Germinal center (tissue), 1 donor: ENCODE measurements around the gene MROH2A.
A peak's percentile ranks its signal among the peaks of the same experiment; 100 is the strongest.
"Not testable (repeated sequence)": the region's sequence is repeated elsewhere in the genome, so short reads cannot be mapped to it uniquely, and the experiment has no call there.

ENCODE experiments used
- DNase-seq: peaks from one replicate; pipeline ENCODE4 v3.0.0; 2012; ENCODE audit warnings: mixed read lengths, low spot score

Gene MROH2A

GRCh38 chr2:233856184-233856583 lies 78.1 kb downstream of the MROH2A start:
- DNase-seq = no peak

GRCh38 chr2:233857511-233858141 lies 79.5 kb downstream of the MROH2A start:
- DNase-seq = peak; percentile 62

- no peak for DNase-seq
Measured at GRCh38 chr2:233858331-233858730, 80.2 kb downstream of the MROH2A start.

- DNase-seq = no peak
Measured at GRCh38 chr2:233862261-233862768, 84.2 kb downstream of the MROH2A start.

GRCh38 chr2:233865838-233866237 lies 87.7 kb downstream of the MROH2A start:
- peak; percentile 31 for DNase-seq

- DNase-seq = no peak
Measured at GRCh38 chr2:233866479-233866878, 88.3 kb downstream of the MROH2A start.

GRCh38 chr2:233867993-233868532 lies 89.9 kb downstream of the MROH2A start, which contains the start of gene MSL3B:
Gene MSL3B, minus strand, starts transcription at chr2:233868386.
- peak; percentile 86 for DNase-seq

GRCh38 chr2:233871432-233871831 lies 93.3 kb downstream of the MROH2A start:
- no peak for DNase-seq

- DNase-seq = not testable (repeated sequence)
Measured at GRCh38 chr2:233872125-233872524, 94.0 kb downstream of the MROH2A start.

- DNase-seq = no peak
Measured at GRCh38 chr2:233882353-233882752, 104.2 kb downstream of the MROH2A start.
